ES-I3 (cell line): ENCODE measurements around the gene MYCL.

Experiments used
- H3K36me3 ChIP-seq: 2 replicates; pipeline ENCODE4 v1.6.1; 2013; ENCODE audit warnings: mild to moderate bottlenecking, low read length, control low read depth, moderate library complexity; ENCODE audit not compliant: insufficient read depth
- H3K4me1 ChIP-seq: 2 replicates; pipeline ENCODE4 v1.6.1; 2013; ENCODE audit warnings: mild to moderate bottlenecking, control low read depth, low read length; ENCODE audit not compliant: insufficient read depth
- H3K9ac ChIP-seq: 2 replicates; pipeline ENCODE4 v1.6.1; 2013; ENCODE audit warnings: low read depth, mild to moderate bottlenecking, low read length, moderate library complexity
- H3K9me3 ChIP-seq: 2 replicates; pipeline ENCODE4 v1.6.1; 2013; ENCODE audit warnings: mild to moderate bottlenecking, low read length, moderate library complexity; ENCODE audit not compliant: control insufficient read depth, insufficient read depth

MYCL gene

GRCh38 chr1:39901714-39902459 is at the start of gene MYCL:
MYCL (minus strand) TSS chr1:39901917; CDS start chr1:39901434, 483 bp downstream.
- no peaks in the 10 kb centered on the region for H3K36me3 ChIP-seq
- H3K9me3 ChIP-seq: no peaks in the 10 kb centered on the region
- H3K4me1 ChIP-seq: peaks cover 21% of the 10 kb centered on the region; the same call in 1 of the 2 replicates
- peak within 1 kb of the TSS; percentile 85 for H3K9ac ChIP-seq

GRCh38 chr1:39949891-39950290 is 48.2 kb upstream of the MYCL start:
- H3K9me3 ChIP-seq: no peaks in the 10 kb centered on the region

GRCh38 chr1:39947260-39947659 is 45.5 kb upstream of the MYCL start:
- no peak overlapping the region for H3K9ac ChIP-seq
- H3K9me3 ChIP-seq: no peaks in the 10 kb centered on the region
- H3K36me3 ChIP-seq: no peaks in the 10 kb centered on the region
- peaks cover 13% of the 10 kb centered on the region for H3K4me1 ChIP-seq

More at GRCh38 chr1:39949891-39950290, 48.2 kb upstream of the MYCL start:
- Histone ChIP-seq H3K9ac (no peak overlapping the region), H3K4me1 (peaks cover 8% of the 10 kb centered on the region; the same call in 1 of the 2 replicates), H3K36me3 (no peaks in the 10 kb centered on the region)

- no peak overlapping the region for H3K9ac ChIP-seq
- peaks cover 13% of the 10 kb centered on the region for H3K4me1 ChIP-seq
- no peaks in the 10 kb centered on the region for H3K36me3 ChIP-seq
- no peaks in the 10 kb centered on the region for H3K9me3 ChIP-seq
These were observed 44.5 kb upstream of the MYCL start for GRCh38 chr1:39946216-39946615.

- no peaks in the 10 kb centered on the region for H3K36me3 ChIP-seq
- H3K4me1 ChIP-seq: peaks cover 10% of the 10 kb centered on the region
- H3K9ac ChIP-seq: no peak overlapping the region
- H3K9me3 ChIP-seq: no peaks in the 10 kb centered on the region
These were observed 42.8 kb upstream of the MYCL start for GRCh38 chr1:39944410-39945112.

GRCh38 chr1:39943471-39944290 is 42.0 kb upstream of the MYCL start:
- Histone ChIP-seq H3K9ac (no peak overlapping the region), H3K9me3 (no peaks in the 10 kb centered on the region), H3K4me1 (peaks cover 5% of the 10 kb centered on the region), H3K36me3 (no peaks in the 10 kb centered on the region)

- H3K9me3 ChIP-seq: no peaks in the 10 kb centered on the region
- no peak overlapping the region for H3K9ac ChIP-seq
- H3K4me1 ChIP-seq: peaks cover 5% of the 10 kb centered on the region
- H3K36me3 ChIP-seq: no peaks in the 10 kb centered on the region
These were observed 39.5 kb upstream of the MYCL start for GRCh38 chr1:39940980-39941871.

GRCh38 chr1:39940253-39940652 is 38.5 kb upstream of the MYCL start:
- H3K4me1 ChIP-seq: peaks cover 5% of the 10 kb centered on the region
- H3K36me3 ChIP-seq: no peaks in the 10 kb centered on the region
- H3K9me3 ChIP-seq: no peaks in the 10 kb centered on the region
- no peak overlapping the region for H3K9ac ChIP-seq

- no peak overlapping the region for H3K9ac ChIP-seq
- no peaks in the 10 kb centered on the region for H3K36me3 ChIP-seq
- H3K4me1 ChIP-seq: peaks cover 5% of the 10 kb centered on the region; the same call in 1 of the 2 replicates
- no peaks in the 10 kb centered on the region for H3K9me3 ChIP-seq
These were observed 37.1 kb upstream of the MYCL start for GRCh38 chr1:39938856-39939255.

GRCh38 chr1:39936724-39937491 is 35.2 kb upstream of the MYCL start:
- no peak overlapping the region for H3K9ac ChIP-seq
- H3K36me3 ChIP-seq: no peaks in the 10 kb centered on the region
- H3K9me3 ChIP-seq: no peaks in the 10 kb centered on the region

GRCh38 chr1:39933956-39934941 is 32.5 kb upstream of the MYCL start:
- Histone ChIP-seq H3K36me3 (no peaks in the 10 kb centered on the region), H3K9me3 (no peaks in the 10 kb centered on the region), H3K9ac (no peak overlapping the region), H3K4me1 (no peaks in the 10 kb centered on the region)

More at GRCh38 chr1:39936724-39937491, 35.2 kb upstream of the MYCL start:
- H3K4me1 ChIP-seq: no peaks in the 10 kb centered on the region

- Histone ChIP-seq H3K4me1 (no peaks in the 10 kb centered on the region; the same call in 1 of the 2 replicates), H3K9me3 (no peaks in the 10 kb centered on the region), H3K9ac (no peak overlapping the region), H3K36me3 (no peaks in the 10 kb centered on the region)
These were observed 27.3 kb upstream of the MYCL start for GRCh38 chr1:39928809-39929587.
